Skin epidermis (tissue), 12 donors: Measurements from ENCODE around the gene SPATA13.
"Not testable (repeated sequence)": the region's sequence is repeated elsewhere in the genome, so short reads cannot be mapped to it uniquely, and the experiment has no call there.

Experiments
- H3K27ac ChIP-seq, 21 experiments: fragments of 200-600 bp; sonication (generic) in 11 of 21; one replicate each; pipeline ENCODE4 v1.5.0; 2020; ENCODE audit warnings: mild to moderate bottlenecking in 3 of 21, inconsistent platforms in 2 of 21, moderate library complexity in 2 of 21
- H3K4me3 ChIP-seq, 7 experiments: fragments of 200-600 bp; sonication (generic) in 2 of 7; one replicate each; pipeline ENCODE4 v1.5.0; 2020; ENCODE audit warnings: inconsistent platforms in 2 of 7, mild to moderate bottlenecking in 2 of 7, moderate library complexity in 1 of 7

The SPATA13 gene

GRCh38 chr13:24284889-24285565, 124.5 kb downstream of the SPATA13 start:
- Histone ChIP-seq H3K27ac (no peak overlapping the region), H3K4me3 (no peak overlapping the region)

- Histone ChIP-seq H3K27ac (no peak overlapping the region), H3K4me3 (no peak overlapping the region)
These were observed 126.1 kb downstream of the SPATA13 start for GRCh38 chr13:24286624-24287023.

- no peak overlapping the region for H3K27ac ChIP-seq
These were observed 127.3 kb downstream of the SPATA13 start for GRCh38 chr13:24287748-24288287.

GRCh38 chr13:24288870-24289269, 128.3 kb downstream of the SPATA13 start:
- H3K4me3 ChIP-seq = no peak overlapping the region
- H3K27ac ChIP-seq = no peak overlapping the region

More at GRCh38 chr13:24287748-24288287, 127.3 kb downstream of the SPATA13 start:
- H3K4me3 ChIP-seq = no peak overlapping the region

- H3K27ac ChIP-seq = no peak overlapping the region
- H3K4me3 ChIP-seq = no peak overlapping the region
These were observed 129.9 kb downstream of the SPATA13 start for GRCh38 chr13:24290280-24290932.

- H3K4me3 ChIP-seq = no peak overlapping the region
- no peak overlapping the region for H3K27ac ChIP-seq
These were observed 132.0 kb downstream of the SPATA13 start for GRCh38 chr13:24292481-24292880.

GRCh38 chr13:24293746-24294145, 133.2 kb downstream of the SPATA13 start:
- Histone ChIP-seq H3K4me3 (no peak overlapping the region), H3K27ac (no peak overlapping the region)

GRCh38 chr13:24299488-24300114, 139.1 kb downstream of the SPATA13 start:
- Histone ChIP-seq H3K4me3 (no peak overlapping the region), H3K27ac (no peak overlapping the region)

GRCh38 chr13:24301434-24301833, 140.9 kb downstream of the SPATA13 start:
- H3K27ac ChIP-seq = no peak overlapping the region

GRCh38 chr13:24301911-24302310, 141.4 kb downstream of the SPATA13 start:
- Histone ChIP-seq H3K27ac (no peak overlapping the region), H3K4me3 (no peak overlapping the region)

More at GRCh38 chr13:24301434-24301833, 140.9 kb downstream of the SPATA13 start:
- H3K4me3 ChIP-seq = no peak overlapping the region

- H3K4me3 ChIP-seq = no peak overlapping the region
- H3K27ac ChIP-seq = no peak overlapping the region
These were observed 144.1 kb downstream of the SPATA13 start for GRCh38 chr13:24304620-24305019.

- Histone ChIP-seq H3K27ac (no peak overlapping the region), H3K4me3 (no peak overlapping the region)
These were observed 146.1 kb downstream of the SPATA13 start for GRCh38 chr13:24306632-24307031.

GRCh38 chr13:24307211-24308067, 146.9 kb downstream of the SPATA13 start:
- no peak overlapping the region for H3K27ac ChIP-seq
- H3K4me3 ChIP-seq = no peak overlapping the region

GRCh38 chr13:24308068-24308445, 147.5 kb downstream of the SPATA13 start:
- Histone ChIP-seq H3K27ac (no peak overlapping the region), H3K4me3 (no peak overlapping the region)

- H3K27ac ChIP-seq = no peak overlapping the region
- no peak overlapping the region for H3K4me3 ChIP-seq
These were observed 148.0 kb downstream of the SPATA13 start for GRCh38 chr13:24308488-24309020.

- H3K27ac ChIP-seq, H3K4me3 ChIP-seq: not testable (repeated sequence)
These were observed 148.8 kb downstream of the SPATA13 start, which contains the start of gene C1QTNF9 for GRCh38 chr13:24309300-24309699. Gene C1QTNF9 (plus strand): TSS chr13:24309580. CDS start chr13:24316004, 6,424 bp downstream.

GRCh38 chr13:24313439-24313838, 152.9 kb downstream of the SPATA13 start:
- H3K27ac ChIP-seq = no peak overlapping the region
- no peak overlapping the region for H3K4me3 ChIP-seq

GRCh38 chr13:24317835-24318234, 157.3 kb downstream of the SPATA13 start:
- not testable (repeated sequence) for H3K27ac ChIP-seq, H3K4me3 ChIP-seq

- H3K27ac ChIP-seq, H3K4me3 ChIP-seq: not testable (repeated sequence)
These were observed 158.4 kb downstream of the SPATA13 start for GRCh38 chr13:24318878-24319277.
